HEK293T (cell line): ENCODE measurements around the gene SLC10A7.

Experiments used
- SP1 ChIP-seq: fragments of 450-650 bp; IDR thresholded peaks from 2 replicates; pipeline ENCODE4 v1.6.1; 2017
- SUZ12 ChIP-seq: fragments of 450-650 bp; IDR thresholded peaks from 2 replicates; pipeline ENCODE4 v1.6.1; 2016; ENCODE audit warnings: mild to moderate bottlenecking

- TF ChIP-seq SP1 (no peak), SUZ12 (no peak)
Observed at GRCh38 chr4:146381263-146381872, 140.4 kb downstream of the SLC10A7 start.
